GM13977 (cell line): ENCODE results near the gene TEKT5.
"Not testable (repeated sequence)": the region's sequence is repeated elsewhere in the genome, so short reads cannot be mapped to it uniquely, and the experiment has no call there.

Experiments used
- DNase-seq: peaks from one replicate; pipeline ENCODE4 v3.0.0; 2012; ENCODE audit warnings: low spot score
- CTCF ChIP-seq: IDR thresholded peaks from 2 replicates; pipeline ENCODE4 v1.5.1; 2012; ENCODE audit warnings: mild to moderate bottlenecking, control low read depth; ENCODE audit not compliant: insufficient read depth; ENCODE audit errors: extremely low read depth, missing control alignments
- in situ Hi-C: fragments of 300-500 bp; cut with MboI; formaldehyde crosslinking; loops from one replicate; pipeline ENCODE4 v1.12.0; 2022; ENCODE audit warnings: low sequenced_read_pairs, low pct_unique_long_range_greater_than_20kb, mixed read lengths, inconsistent platforms; ENCODE audit not compliant: unreplicated experiment

The TEKT5 gene

DNA sequence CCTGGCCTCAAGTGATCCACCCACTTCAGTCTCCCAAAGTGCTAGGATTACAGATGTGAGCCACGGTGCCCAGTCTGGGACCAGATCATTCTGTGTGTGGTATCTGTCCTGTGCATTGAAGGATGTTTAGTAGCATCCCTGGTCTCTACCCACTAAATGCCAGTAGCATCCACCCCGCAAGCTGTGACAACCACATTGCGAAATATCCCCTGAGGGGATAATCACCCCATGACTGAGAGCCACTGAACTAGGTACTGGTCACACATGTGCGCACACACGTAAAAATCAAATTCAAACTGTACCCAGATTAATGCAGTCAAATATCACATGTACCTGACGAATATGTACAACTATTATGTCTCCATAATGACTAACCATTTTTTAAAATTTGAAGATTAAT lies 35.8 kb downstream of the TEKT5 start:
- in situ Hi-C loops, result no loop called here
- DNase-seq, result no peak
- TF ChIP-seq CTCF, result no peak

DNA sequence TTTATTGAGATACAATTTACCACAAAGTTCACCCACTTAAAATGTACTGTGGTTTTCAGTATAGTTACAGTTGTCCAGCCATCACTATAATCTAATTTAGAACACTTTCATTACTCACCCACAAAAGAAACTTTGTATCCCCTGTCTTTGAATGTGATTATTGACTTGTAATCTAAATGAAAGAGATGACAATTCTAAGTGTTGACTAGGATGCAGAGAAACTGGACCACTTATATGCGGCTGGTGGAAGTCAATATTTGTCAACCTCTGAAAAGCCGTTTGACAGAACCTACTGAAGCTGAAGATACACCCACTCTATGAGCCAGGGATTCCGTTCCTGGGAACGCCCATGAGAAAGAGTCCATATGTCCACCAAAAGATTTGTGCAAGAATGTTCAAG lies 36.8 kb downstream of the TEKT5 start:
- no peak for DNase-seq
- TF ChIP-seq CTCF, result no peak
- in situ Hi-C loops, result no loop called here

DNA sequence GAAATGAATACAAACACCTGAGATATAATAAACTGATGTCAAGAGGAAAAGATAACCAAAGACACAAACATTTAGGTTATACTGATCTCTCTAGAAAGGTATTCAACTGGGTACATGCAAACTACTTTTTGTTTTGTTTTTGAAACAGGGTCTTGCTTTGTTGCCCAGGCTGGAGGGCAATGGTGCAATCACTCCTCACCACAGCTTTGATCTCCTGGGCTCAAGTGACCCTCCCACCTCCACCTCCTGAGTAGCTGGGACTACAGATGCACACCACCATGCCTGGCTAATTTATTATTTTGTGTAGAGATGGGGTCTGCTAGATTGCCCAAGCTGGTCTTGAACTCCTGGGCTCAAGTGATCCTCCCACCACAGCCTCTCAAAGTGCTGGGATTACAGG lies 38.1 kb downstream of the TEKT5 start:
- TF ChIP-seq CTCF, result no peak
- in situ Hi-C loops, result no loop called here

DNA sequence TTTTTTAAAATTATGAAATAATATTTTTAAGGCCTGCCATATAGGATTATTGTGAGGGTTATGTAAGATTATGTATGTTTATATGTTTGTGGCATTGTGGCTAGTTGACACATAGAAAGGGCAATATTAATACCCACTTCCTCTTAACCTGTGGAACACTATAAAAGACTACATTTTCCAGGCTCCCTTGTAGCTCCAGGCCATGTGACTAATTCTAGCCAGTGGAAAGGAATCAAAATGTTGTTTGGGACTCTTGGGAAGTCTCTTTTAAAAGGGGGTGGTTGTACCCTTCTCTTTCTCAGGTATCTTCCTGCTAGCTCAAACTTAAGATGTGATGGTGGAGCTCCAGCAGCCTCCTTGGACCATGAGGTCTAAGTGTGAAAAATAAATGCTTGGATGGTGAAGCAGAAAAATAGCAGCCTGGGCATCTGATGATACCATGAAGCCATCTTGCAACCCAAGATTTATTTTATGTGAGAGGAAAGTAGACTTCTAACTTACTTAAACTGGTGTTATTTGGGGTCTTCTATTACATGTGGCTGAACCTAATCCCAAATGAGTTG lies 39.2 kb downstream of the TEKT5 start:
- TF ChIP-seq CTCF, result no peak
- no peak for DNase-seq
- in situ Hi-C loops, result no loop called here

More for the DNA sequence above, 38.1 kb downstream of the TEKT5 start:
- DNase-seq, result no peak

GRCh38 chr16:10654592-10655414 lies 39.9 kb downstream of the TEKT5 start:
- in situ Hi-C loops, result no loop called here
- no peak for TF ChIP-seq CTCF
- no peak for DNase-seq

DNA sequence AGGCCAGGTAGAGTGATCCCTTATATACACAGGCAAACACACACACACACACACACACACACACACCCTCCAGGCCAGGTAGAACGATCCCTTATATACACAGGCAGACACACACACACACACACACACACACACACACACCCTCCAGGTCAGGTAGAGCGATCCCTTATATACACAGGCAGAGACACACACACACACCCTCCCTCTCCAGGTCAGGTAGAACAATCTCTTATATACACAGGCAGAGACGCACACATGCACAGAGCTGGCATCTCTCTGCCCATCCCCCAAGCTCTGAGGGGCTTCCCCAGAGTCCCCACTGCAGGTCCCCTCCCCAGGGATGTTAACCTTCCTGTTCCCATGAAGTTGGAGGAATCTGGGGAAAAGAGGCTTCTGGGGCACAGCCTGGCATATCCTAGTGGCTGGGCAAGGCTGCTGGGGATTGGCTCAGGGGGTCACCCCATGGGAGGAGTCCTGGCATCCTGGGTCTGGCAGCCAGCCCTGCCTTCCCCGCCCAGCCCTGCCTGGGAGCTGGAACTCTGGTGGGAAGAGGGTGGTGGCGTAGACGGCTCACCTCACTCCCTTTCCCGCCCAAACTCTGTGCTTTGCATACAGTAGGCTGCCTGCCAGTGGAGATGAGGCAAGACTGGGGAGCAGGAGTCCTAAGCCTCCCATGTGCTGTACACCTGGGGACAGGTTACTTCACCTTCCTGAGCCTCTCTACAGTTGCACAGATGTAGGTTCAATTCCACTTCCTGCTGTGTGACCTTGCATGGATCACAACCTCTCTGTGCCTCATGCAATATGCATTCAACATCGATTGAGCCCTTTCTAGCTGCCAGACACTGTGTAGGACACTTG lies 41.8 kb downstream of the TEKT5 start:
- no peak for TF ChIP-seq CTCF
- in situ Hi-C loops, result no loop called here
- DNase-seq, result no peak

DNA sequence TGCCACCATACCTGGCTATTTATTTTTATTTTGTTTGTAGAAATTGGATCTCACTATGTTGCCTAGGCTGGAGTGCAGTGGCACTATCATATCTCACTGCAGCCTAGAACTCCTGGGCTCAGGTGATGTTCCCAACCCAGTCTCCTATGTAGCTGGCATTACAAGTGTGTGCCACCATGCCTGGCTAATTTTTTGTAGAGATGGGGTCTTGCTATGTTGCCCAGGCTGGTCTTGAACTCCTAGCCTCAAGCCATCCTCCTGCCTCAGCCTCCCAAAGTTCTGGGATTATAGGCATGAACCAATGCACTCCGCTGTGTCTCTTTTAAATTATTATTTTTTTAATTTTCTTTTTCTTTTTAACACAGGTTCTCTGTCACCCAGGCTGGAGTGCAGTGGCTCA lies 45.6 kb downstream of the TEKT5 start:
- DNase-seq, in situ Hi-C loops: not testable (repeated sequence)
